GM19238 (cell line): Measurements from ENCODE around the gene PFKM.
"Not testable (repeated sequence)": the region's sequence is repeated elsewhere in the genome, so short reads cannot be mapped to it uniquely, and the experiment has no call there.

Experiments
- DNase-seq: peaks from one replicate; pipeline ENCODE4 v3.0.0; 2011; ENCODE audit warnings: low spot score; ENCODE audit not compliant: insufficient read length

Gene PFKM

GRCh38 chr12:48110691-48111311 is 8.4 kb upstream of the PFKM start:
- no peak for DNase-seq

DNA sequence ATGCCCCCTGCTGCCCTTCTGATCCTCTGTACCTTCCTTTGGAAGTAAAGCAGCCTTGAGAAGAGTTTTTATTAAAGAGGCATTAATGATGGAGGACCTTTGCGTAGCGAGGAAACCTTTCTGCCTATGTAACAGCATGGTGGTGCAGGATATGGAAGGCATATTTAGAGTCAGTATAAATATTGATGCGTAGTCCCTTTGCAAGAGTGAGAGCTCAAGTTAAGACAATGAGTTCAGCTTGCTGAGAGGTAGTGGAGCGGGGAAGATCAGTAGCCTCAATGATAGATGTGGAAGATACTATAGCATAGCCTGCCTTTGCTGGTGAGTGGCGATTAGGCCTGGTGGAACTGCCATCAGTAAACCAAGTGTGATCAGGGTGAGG is 7.9 kb upstream of the PFKM start:
- DNase-seq = not testable (repeated sequence)

DNA sequence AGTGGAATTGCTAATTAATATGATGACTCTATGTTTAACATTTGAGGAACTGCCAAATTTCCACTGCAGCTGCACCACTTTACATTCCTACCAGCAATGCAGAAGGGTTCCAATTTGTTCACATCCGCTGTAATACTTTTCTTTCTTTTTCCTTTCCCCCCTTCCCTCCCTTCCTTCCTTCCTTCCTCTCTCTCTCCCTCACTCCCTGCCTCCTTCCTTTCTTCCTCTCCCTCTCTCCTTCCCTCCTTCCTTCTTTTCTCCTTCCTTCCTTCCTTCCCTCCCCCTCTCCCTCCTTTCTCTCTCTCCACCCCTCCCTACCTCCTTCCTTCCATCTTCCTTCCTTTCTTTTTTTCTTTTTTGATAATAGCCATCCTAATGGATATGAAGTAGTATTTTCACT is 3.2 kb upstream of the PFKM start:
- no peak for DNase-seq

- DNase-seq = no peak
Measured at GRCh38 chr12:48118284-48118871, 786 bp upstream of the PFKM start.

DNA sequence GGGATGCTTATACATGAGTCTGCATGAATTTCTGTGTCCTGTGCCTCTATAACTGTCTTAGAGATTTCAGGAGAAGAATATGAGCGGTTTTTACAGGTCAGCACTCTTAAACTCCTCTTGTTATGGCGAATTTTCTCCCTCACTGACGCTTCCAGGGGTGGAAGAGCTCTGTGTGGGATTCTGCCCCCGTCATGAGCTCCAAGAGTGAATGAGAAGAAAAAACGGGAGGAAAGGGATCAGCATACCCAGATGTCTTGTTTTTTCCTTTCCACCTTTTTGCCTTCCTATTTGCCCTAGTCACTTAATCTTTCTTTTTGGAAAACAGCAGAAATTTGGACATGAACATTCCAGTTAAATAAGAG is 651 bp downstream of the PFKM start:
- no peak for DNase-seq

- no peak for DNase-seq
Measured at GRCh38 chr12:48121522-48121921, 2.4 kb downstream of the PFKM start.

DNA sequence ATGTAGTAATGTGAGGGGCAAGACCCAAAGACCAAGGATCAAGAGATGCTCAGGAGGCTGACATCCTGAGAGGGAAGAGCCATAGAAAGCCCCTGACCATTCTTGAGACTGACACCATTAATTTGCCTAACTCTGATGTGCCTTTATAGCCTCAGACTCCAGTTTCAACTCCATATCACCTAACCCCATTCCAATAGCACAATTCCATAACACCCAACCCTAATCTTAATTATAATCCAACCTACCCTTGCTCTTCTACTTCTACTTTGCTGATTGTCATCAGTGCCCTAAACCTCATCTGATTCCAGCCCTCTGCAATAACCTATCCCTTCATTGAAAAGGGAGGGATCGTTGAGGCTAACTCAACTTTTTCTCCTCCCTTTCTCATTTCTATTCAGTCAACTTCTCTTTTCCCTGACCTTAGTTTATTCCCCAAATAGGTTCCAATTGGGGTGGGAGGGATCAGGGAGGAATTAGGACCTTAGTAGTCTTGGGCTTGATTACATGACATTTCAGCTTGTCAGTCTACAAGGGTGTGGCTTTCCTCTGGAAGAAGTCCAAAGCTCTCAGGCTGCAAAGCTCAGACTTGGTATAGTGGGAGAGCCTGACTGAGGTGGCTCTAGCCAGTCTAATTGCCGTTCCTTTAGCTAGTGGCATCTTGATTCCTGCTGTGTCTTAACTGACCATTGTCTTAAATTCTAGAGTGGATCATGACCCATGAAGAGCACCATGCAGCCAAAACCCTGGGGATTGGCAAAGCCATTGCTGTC is 3.1 kb downstream of the PFKM start:
- no peak for DNase-seq

GRCh38 chr12:48123169-48123568 is 4.0 kb downstream of the PFKM start:
- no peak for DNase-seq

DNA sequence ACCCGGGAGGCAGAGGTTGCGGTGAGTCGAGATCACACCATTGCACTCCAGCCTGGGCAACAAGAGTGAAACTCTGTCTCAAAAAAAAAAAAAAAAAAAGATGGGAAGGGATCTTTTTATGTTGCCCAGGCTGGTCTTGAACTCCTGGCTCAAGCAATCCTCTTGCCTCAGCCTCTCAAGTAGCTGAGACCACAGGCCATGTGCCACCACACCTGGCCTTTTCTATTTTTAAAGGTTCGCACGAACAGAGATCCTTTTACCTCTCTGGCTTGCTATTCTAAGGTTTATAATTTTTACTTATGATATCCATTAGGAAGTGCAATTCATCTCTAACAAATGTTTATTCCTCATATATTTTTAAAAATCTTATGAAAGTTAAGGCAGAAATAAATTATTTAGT is 6.4 kb downstream of the PFKM start:
- not testable (repeated sequence) for DNase-seq

DNA sequence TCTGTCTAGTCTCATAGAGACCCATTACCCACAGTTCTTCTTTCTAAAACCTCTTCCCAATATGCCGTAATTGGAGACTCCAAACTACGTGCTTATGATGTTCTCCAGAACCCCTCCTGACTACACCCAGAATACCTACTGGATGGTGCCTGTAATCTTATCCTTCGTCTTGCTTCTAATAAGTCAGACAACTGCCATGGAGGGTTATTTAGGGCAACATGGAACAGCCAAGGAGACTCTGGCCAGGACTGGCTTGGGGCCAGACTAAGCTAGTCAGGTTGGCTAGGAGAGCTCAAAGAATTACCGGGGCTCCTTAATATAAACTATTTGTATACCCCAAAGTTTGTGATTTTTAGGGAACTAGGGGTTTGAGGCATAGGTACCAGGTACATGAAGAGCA is 6.8 kb downstream of the PFKM start:
- DNase-seq = no peak

DNA sequence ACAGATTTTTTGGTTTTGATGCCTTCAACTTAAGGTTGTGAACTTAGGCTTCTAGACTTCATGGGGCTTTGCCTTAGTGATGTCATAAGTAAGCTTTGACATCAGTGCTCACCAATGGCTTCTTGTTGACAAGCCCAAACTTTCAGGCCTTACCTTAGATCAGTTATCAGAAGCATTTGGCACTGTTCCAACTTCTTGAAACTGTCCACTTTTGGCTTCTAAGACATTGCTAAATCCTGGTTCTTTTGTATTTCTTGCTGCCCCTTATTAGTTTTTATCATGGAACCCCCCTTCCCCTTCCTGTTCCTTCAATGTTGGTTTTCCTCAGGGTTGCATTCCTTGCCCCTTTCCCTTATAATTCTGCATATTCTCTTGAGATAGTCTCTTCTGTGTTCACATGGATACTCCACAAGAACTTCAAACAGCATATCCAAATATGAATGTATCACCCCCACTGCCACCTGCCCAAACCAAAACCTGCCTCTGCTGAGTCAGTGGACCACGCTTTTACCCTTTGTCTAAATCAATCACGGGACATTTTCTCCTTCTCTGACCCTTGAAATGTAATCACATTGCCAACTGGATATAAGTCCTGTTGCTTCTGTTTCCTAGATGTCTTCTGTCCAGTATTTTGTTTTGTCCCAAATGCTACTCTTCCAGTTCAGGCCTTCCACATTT is 7.9 kb downstream of the PFKM start:
- no peak for DNase-seq

- DNase-seq = no peak
Measured at GRCh38 chr12:48128800-48129199, 9.6 kb downstream of the PFKM start.

- DNase-seq = no peak
Measured at GRCh38 chr12:48129376-48129775, 10.2 kb downstream of the PFKM start.

DNA sequence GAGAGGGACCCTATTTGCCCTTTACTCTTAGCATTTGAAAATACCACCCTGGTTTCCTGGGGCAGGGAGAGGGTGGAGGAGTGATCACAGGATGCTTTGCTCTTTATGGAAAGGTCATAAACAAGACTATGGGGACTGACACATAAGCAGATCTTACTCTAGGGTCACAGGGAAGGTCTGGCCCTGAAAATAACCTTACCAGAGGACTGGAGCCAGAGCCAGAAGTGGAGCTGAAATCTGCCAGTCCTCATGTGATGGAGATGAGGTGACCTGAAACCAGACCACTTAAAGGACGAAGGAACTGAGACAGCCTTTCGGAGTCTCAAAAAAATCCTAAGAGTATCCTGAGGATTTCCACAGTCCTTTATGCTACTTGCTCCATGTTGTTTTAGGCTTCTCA is 12.4 kb downstream of the PFKM start:
- no peak for DNase-seq

DNA sequence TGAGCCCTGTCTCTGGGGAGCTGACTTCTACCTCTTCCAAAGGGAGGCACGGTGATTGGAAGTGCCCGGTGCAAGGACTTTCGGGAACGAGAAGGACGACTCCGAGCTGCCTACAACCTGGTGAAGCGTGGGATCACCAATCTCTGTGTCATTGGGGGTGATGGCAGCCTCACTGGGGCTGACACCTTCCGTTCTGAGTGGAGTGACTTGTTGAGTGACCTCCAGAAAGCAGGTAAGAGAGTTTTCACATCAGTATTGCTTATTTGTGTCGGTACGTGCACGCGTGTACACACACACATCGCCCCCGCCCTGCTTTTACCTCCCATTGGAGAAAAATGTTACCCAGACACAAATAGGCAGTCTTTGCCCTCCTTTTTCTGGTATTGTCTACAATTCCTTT is 13.7 kb downstream of the PFKM start:
- DNase-seq = no peak

GRCh38 chr12:48135027-48135426 is 15.9 kb downstream of the PFKM start:
- DNase-seq = no peak

DNA sequence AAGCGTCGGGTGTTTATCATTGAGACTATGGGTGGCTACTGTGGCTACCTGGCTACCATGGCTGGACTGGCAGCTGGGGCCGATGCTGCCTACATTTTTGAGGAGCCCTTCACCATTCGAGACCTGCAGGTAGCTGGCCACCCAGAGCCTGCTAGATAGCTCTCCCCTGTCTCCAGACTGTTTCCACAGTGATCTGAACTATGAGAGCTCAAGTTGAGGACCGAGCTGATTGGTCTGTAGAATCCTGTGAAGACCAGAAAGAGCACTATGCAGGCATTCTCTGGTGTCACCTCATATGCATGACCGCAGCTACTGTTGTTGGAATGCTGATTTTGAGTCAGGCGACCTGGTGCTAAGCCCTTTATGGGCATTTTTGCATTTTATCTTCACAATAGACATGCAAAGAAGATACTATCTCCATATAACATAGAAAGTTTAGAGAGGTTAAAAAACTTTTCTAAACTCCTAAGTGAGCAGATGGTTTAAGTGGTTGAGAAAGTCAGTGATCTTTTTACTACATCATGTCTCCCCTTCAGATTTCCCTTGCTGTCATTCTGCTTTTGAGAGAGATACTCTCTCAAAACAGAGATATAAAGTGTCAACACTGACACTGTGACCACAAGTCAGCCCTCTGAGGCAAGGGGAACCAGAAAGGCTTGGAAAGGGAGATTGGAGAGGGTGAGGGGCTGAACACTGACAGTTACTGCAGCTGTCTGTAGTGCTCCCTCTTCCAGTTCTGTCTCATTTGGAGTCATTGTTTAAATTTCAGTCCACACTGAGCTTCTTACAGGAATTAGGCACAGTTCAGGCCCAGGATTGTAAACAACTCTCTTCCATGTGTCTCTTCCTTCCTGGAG is 23.9 kb downstream of the PFKM start:
- no peak for DNase-seq

DNA sequence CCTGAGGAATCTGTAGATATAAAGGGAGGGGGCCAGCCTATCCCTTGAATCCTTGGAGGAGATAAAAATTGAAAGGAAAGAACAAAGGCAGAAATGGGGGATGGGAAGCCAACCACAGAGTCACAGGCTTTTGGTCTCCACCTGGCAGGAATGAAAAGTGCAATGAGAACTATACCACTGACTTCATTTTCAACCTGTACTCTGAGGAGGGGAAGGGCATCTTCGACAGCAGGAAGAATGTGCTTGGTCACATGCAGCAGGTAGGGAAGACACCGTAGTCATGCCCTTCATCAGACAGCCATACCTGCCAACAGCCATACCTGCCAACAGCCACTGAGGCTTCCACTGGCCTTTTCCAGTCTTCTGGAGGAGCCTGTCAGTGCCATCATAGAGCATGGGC is 24.7 kb downstream of the PFKM start:
- DNase-seq = no peak

DNA sequence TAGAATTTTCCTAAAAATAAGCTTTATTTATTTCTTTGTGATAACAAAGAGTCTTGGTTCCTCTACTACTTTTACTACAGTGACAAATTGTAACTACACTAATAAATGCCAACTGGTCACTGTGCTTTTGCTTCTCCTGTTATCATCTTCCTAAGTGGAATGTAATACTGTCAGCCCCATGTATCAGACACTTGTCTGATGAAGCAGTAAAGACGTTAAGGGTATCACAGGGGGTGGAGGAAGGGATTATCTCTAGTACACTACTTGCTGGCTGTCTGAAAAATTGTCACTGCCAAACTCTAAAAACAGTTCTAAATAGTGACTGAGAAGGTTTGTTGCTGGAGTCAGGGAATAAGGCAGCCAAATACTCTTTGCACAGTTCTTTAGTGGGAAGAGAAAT is 26.8 kb downstream of the PFKM start:
- DNase-seq = no peak

GRCh38 chr12:48151103-48151771 is 32.1 kb downstream of the PFKM start:
- DNase-seq = no peak

DNA sequence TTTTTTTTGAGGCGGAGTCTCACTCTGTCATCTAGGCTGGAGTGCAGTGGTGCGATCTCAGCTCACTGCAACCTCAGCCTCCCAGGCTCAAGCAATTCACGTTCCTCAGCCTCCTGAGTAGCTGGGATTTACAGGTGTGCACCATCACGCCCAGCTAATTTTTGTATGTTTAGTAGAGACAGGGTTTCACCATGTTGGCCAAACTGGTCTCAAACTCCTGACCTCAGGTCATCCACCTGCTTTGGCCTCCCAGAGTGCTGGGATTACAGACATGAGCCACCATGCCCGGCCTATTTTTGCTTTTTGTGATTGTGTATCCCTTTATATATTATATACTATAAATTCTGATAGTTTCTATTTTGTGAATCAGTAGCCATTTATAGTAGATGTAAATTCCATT is 36.6 kb downstream of the PFKM start:
- DNase-seq = not testable (repeated sequence)
